GM23338 (cell line): ENCODE results near the gene RGS3. TPM values are rescaled to one million over a fixed set of nuclear protein-coding genes. Genes with fewer than 3 reads are reported as not detected.

Source experiments
- ATAC-seq: fragments of 200-7000 bp; cut with Tn5 transposase; 3 replicates; pipeline ENCODE4 v1.9.1; 2020
- DNase-seq: peaks from one replicate; pipeline ENCODE4 v3.0.0-alpha.2; 2015; ENCODE audit warnings: low spot score
- H2AFZ ChIP-seq: fragments of 200-600 bp; sonication (generic); 2 replicates; pipeline ENCODE4 v1.8.0; 2016; ENCODE audit warnings: antibody characterized with exemption, mild to moderate bottlenecking, moderate library complexity
- H3F3A ChIP-seq: fragments of 200-600 bp; sonication (generic); replicated peaks from 2 replicates; pipeline ENCODE4 v1.8.0; 2017; ENCODE audit warnings: antibody characterized with exemption, mixed run types, low read depth
- H3K27ac ChIP-seq: fragments of 200-600 bp; sonication (generic); 2 replicates; pipeline ENCODE4 v1.6.1; 2016; ENCODE audit warnings: low read depth
- H3K27me3 ChIP-seq: fragments of 200-600 bp; sonication (generic); 2 replicates; pipeline ENCODE4 v1.8.0; 2016; ENCODE audit warnings: mild to moderate bottlenecking, mixed run types, moderate library complexity; ENCODE audit not compliant: insufficient read depth
- H3K36me3 ChIP-seq: fragments of 200-600 bp; sonication (generic); 2 replicates; pipeline ENCODE4 v1.8.0; 2016; ENCODE audit warnings: mild to moderate bottlenecking; ENCODE audit not compliant: insufficient read depth
- H3K4me1 ChIP-seq: fragments of 200-600 bp; sonication (generic); 2 replicates; pipeline ENCODE4 v1.8.0; 2016; ENCODE audit warnings: mild to moderate bottlenecking, moderate library complexity; ENCODE audit not compliant: insufficient read depth
- H3K4me2 ChIP-seq: fragments of 200-600 bp; sonication (generic); 2 replicates; pipeline ENCODE4 v1.7.1; 2017; ENCODE audit warnings: mixed run types
- H3K4me3 ChIP-seq: fragments of 200-600 bp; sonication (generic); 2 replicates; pipeline ENCODE4 v1.6.1; 2016; ENCODE audit warnings: mixed run types
- H3K79me2 ChIP-seq: fragments of 200-600 bp; sonication (generic); replicated peaks from 2 replicates; pipeline ENCODE4 v1.8.0; 2017; ENCODE audit warnings: mild to moderate bottlenecking; ENCODE audit not compliant: insufficient read depth
- H3K9me2 ChIP-seq: fragments of 200-600 bp; sonication (generic); 2 replicates; pipeline ENCODE4 v1.8.0; 2017; ENCODE audit not compliant: insufficient read depth
- H4K20me1 ChIP-seq: fragments of 200-600 bp; sonication (generic); replicated peaks from 2 replicates; pipeline ENCODE4 v1.8.0; 2017; ENCODE audit warnings: mild to moderate bottlenecking; ENCODE audit not compliant: insufficient read depth
- H3K27ac Mint-ChIP-seq: 2 replicates; pipeline ENCODE4 v1.8.0; 2020; ENCODE audit warnings: inconsistent platforms, mild to moderate bottlenecking, moderate library complexity, mixed read lengths
- H3K27me3 Mint-ChIP-seq: 3 replicates; pipeline ENCODE4 v1.8.0; 2022; ENCODE audit warnings: low read depth, mild to moderate bottlenecking, moderate library complexity, mixed read lengths, inconsistent platforms; ENCODE audit not compliant: insufficient read depth, poor library complexity
- H3K36me3 Mint-ChIP-seq: 3 replicates; pipeline ENCODE4 v1.8.0; 2021; ENCODE audit warnings: low read depth, mild to moderate bottlenecking, inconsistent platforms, moderate library complexity, mixed read lengths
- H3K4me1 Mint-ChIP-seq: 3 replicates; pipeline ENCODE4 v1.8.0; 2020; ENCODE audit warnings: mild to moderate bottlenecking, inconsistent platforms, mixed read lengths
- H3K4me3 Mint-ChIP-seq: 3 replicates; pipeline ENCODE4 v1.8.0; 2021; ENCODE audit warnings: moderate library complexity, mild to moderate bottlenecking, inconsistent platforms, mixed read lengths
- H3K9me3 Mint-ChIP-seq: 3 replicates; pipeline ENCODE4 v1.8.0; 2020; ENCODE audit warnings: moderate library complexity, mild to moderate bottlenecking, inconsistent platforms, mixed read lengths
- CREB1 ChIP-seq: fragments of 250-450 bp; sonication (Bioruptor Pico); IDR thresholded peaks from 2 replicates; pipeline ENCODE4 v1.5.0; 2020; ENCODE audit warnings: low read depth, mild to moderate bottlenecking, moderate library complexity
- EZH2phosphoT487 ChIP-seq: fragments of 200-600 bp; sonication (generic); IDR thresholded peaks from one replicate; pipeline ENCODE4 v1.8.1; 2018; ENCODE audit warnings: antibody characterized with exemption; ENCODE audit not compliant: unreplicated experiment
- NANOG ChIP-seq: IDR thresholded peaks from 2 replicates; pipeline ENCODE4 v1.6.1; 2016; ENCODE audit warnings: antibody characterized with exemption, borderline replicate concordance
- POLR2AphosphoS5 ChIP-seq: IDR thresholded peaks from 2 replicates; pipeline ENCODE4 v1.6.1; 2016; ENCODE audit warnings: antibody characterized with exemption, low read depth
- REST ChIP-seq: IDR thresholded peaks from one replicate; pipeline ENCODE4 v1.6.1; 2018; ENCODE audit warnings: antibody characterized with exemption; ENCODE audit not compliant: unreplicated experiment
- STAT1 ChIP-seq: IDR thresholded peaks from one replicate; pipeline ENCODE4 v1.6.1; 2016; ENCODE audit warnings: antibody characterized with exemption; ENCODE audit not compliant: unreplicated experiment
- ZNF114 ChIP-seq: fragments of 250-450 bp; sonication (Bioruptor Pico); IDR thresholded peaks from 2 replicates; pipeline ENCODE4 v1.5.0; 2020; ENCODE audit warnings: mild to moderate bottlenecking, moderate library complexity
- ZNF331 ChIP-seq: fragments of 250-450 bp; sonication (Bioruptor Pico); IDR thresholded peaks from 2 replicates; pipeline ENCODE4 v1.5.0; 2020; ENCODE audit warnings: low read depth, mild to moderate bottlenecking, moderate library complexity
- polyA plus RNA-seq: library from polyadenylated mRNA; unstranded; fragments of >200 nt; fragmentation: Nextera tagmentation; extraction: Ambion mirVana; gene quantifications from 2 replicates; pipeline ENCODE4 v1.2.1, GENCODE V29; 2016
- total RNA-seq: library from RNA; depleted of rRNA; stranded (reverse); fragments of >200 nt; shearing (Covaris generic); gene quantifications from 2 replicates; pipeline ENCODE4 v1.2.3, GENCODE V29; 2014
- TF ChIP-seq, protein P1 (sequence below): IDR thresholded peaks from 2 replicates; pipeline ENCODE4 v1.6.1; 2016; ENCODE audit warnings: antibody characterized with exemption
- TF ChIP-seq, protein P2 (sequence below), 2 experiments: fragments of 200-600 bp in 1 of 2; sonication (generic) in 1 of 2; conservative IDR thresholded peaks; 2 replicates each; pipeline versions ENCODE4 v1.5.1 to v1.6.1; 2016 to 2017; ENCODE audit warnings: antibody characterized with exemption in 2 of 2, low read depth in 2 of 2, mild to moderate bottlenecking in 2 of 2, moderate library complexity in 1 of 2

The RGS3 gene
- total and polyA plus RNA-seq, 2 experiments from 2014 or later = 14.2 to 24.3 TPM

GRCh38 chr9:113506090-113506589 is 42.6 kb downstream of the RGS3 start:
- Mint-ChIP-seq H3K27ac (no peak overlapping the region), H3K4me1 (peaks cover 44% of the 10 kb centered on the region), H3K27me3 (peaks cover 21% of the 10 kb centered on the region), H3K9me3 (no peaks in the 10 kb centered on the region), H3K36me3 (no peaks in the 10 kb centered on the region), H3K4me3 (no peak overlapping the region)
- DNase-seq (peak; percentile 46), ATAC-seq (peak; percentile 27)
- Histone ChIP-seq H3K4me3 (no peak overlapping the region), H3K27me3 (no peaks in the 10 kb centered on the region), H3K27ac (no peak overlapping the region), H4K20me1 (no peaks in the 10 kb centered on the region), H3K79me2 (no peaks in the 10 kb centered on the region), H3K4me2 (no peak overlapping the region; the same call in 1 of the 2 replicates), H2AFZ (no peak overlapping the region), H3K36me3 (no peaks in the 10 kb centered on the region), H3K4me1 (peaks cover 18% of the 10 kb centered on the region), H3K9me2 (no peaks in the 10 kb centered on the region), H3F3A (no peaks in the 10 kb centered on the region)
- TF ChIP-seq REST (no peak), STAT1 (no peak), ZNF331 (CRISPR knock-in tag) (no peak)

GRCh38 chr9:113507256-113507655 is 43.7 kb downstream of the RGS3 start:
- ATAC-seq (no peak), DNase-seq (no peak)
- no peak overlapping the region for H3K27ac ChIP-seq
- H3K4me1 ChIP-seq = peaks cover 8% of the 10 kb centered on the region; the same call in 1 of the 2 replicates
- no peaks in the 10 kb centered on the region for H3K79me2 ChIP-seq
- Mint-ChIP-seq H3K36me3 (no peaks in the 10 kb centered on the region), H3K4me3 (no peak overlapping the region), H3K27ac (no peak overlapping the region; the same call in 1 of the 2 replicates), H3K4me1 (peaks cover 33% of the 10 kb centered on the region), H3K9me3 (no peaks in the 10 kb centered on the region), H3K27me3 (peaks cover 17% of the 10 kb centered on the region)
- H3F3A ChIP-seq = no peaks in the 10 kb centered on the region
- H3K36me3 ChIP-seq = no peaks in the 10 kb centered on the region
- no peaks in the 10 kb centered on the region for H4K20me1 ChIP-seq
- H3K4me3 ChIP-seq = no peak overlapping the region
- H2AFZ ChIP-seq = no peak overlapping the region
- H3K4me2 ChIP-seq = no peak overlapping the region
- no peaks in the 10 kb centered on the region for H3K9me2 ChIP-seq
- H3K27me3 ChIP-seq = no peaks in the 10 kb centered on the region
- TF ChIP-seq, protein P1, sequence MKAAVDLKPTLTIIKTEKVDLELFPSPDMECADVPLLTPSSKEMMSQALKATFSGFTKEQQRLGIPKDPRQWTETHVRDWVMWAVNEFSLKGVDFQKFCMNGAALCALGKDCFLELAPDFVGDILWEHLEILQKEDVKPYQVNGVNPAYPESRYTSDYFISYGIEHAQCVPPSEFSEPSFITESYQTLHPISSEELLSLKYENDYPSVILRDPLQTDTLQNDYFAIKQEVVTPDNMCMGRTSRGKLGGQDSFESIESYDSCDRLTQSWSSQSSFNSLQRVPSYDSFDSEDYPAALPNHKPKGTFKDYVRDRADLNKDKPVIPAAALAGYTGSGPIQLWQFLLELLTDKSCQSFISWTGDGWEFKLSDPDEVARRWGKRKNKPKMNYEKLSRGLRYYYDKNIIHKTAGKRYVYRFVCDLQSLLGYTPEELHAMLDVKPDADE = no peak
- TF ChIP-seq POLR2AphosphoS5 = no peak
- TF ChIP-seq CREB1 (CRISPR knock-in tag) = no peak
- no peak for TF ChIP-seq STAT1
- TF ChIP-seq ZNF331 (CRISPR knock-in tag) = no peak
- no peak for TF ChIP-seq EZH2phosphoT487
- TF ChIP-seq NANOG = no peak
- no peak for TF ChIP-seq ZNF114 (CRISPR knock-in tag)
- TF ChIP-seq, protein P2, sequence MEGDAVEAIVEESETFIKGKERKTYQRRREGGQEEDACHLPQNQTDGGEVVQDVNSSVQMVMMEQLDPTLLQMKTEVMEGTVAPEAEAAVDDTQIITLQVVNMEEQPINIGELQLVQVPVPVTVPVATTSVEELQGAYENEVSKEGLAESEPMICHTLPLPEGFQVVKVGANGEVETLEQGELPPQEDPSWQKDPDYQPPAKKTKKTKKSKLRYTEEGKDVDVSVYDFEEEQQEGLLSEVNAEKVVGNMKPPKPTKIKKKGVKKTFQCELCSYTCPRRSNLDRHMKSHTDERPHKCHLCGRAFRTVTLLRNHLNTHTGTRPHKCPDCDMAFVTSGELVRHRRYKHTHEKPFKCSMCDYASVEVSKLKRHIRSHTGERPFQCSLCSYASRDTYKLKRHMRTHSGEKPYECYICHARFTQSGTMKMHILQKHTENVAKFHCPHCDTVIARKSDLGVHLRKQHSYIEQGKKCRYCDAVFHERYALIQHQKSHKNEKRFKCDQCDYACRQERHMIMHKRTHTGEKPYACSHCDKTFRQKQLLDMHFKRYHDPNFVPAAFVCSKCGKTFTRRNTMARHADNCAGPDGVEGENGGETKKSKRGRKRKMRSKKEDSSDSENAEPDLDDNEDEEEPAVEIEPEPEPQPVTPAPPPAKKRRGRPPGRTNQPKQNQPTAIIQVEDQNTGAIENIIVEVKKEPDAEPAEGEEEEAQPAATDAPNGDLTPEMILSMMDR (conservative IDR thresholded peaks at IDR 0.05; ENCODE audit: low read depth in 2 of 2) = no peak
